WTC11 (cell line): ENCODE results near the gene MEF2B. TPM values are rescaled to one million over a fixed set of nuclear protein-coding genes. Genes with fewer than 3 reads are reported as not detected.
A peak's percentile ranks its signal among the peaks of the same experiment; 100 is the strongest.

Experiments
- ATAC-seq: fragments of 200-7000 bp; cut with Tn5 transposase; 2 replicates; pipeline ENCODE4 v1.10.0; 2021; ENCODE audit warnings: mild to moderate bottlenecking, moderate library complexity
- CTCF ChIA-PET: fragments of 300-600 bp; sonication (Branson Sonifier 250); formaldehyde crosslinking; loops from one replicate; lab custom pipeline; 2021; ENCODE audit warnings: antibody characterized with exemption; lab: Charles Lee
- POLR2A ChIA-PET: fragments of 350-600 bp; sonication (Branson Sonifier 250); formaldehyde crosslinking; loops from one replicate; lab custom pipeline; 2021; ENCODE audit warnings: antibody characterized with exemption; lab: Charles Lee
- DNase-seq: peaks from one replicate; pipeline ENCODE4 v3.0.0; 2021; ENCODE audit warnings: low spot score
- H3K27ac Mint-ChIP-seq: 2 replicates; pipeline ENCODE4 v1.8.0; 2021; ENCODE audit warnings: mixed read lengths
- H3K27me3 Mint-ChIP-seq: 2 replicates; pipeline ENCODE4 v1.8.0; 2021; ENCODE audit warnings: low read depth, mild to moderate bottlenecking, moderate library complexity, mixed read lengths
- H3K36me3 Mint-ChIP-seq: 2 replicates; pipeline ENCODE4 v1.8.0; 2021; ENCODE audit warnings: mixed read lengths
- H3K4me1 Mint-ChIP-seq: 2 replicates; pipeline ENCODE4 v1.8.0; 2022; ENCODE audit warnings: mixed read lengths
- H3K4me3 Mint-ChIP-seq: 2 replicates; pipeline ENCODE4 v1.8.0; 2021; ENCODE audit warnings: mild to moderate bottlenecking, moderate library complexity, mixed read lengths
- H3K9me3 Mint-ChIP-seq: 2 replicates; pipeline ENCODE4 v1.8.0; 2021; ENCODE audit warnings: mixed read lengths
- ARID4B ChIP-seq: sonication (generic); formaldehyde crosslinking; IDR thresholded peaks from 2 replicates; pipeline ENCODE4 v1.8.0; 2023; ENCODE audit warnings: missing genetic modification reagents, mild to moderate bottlenecking, borderline replicate concordance
- ATF1 ChIP-seq: sonication (generic); formaldehyde crosslinking; IDR thresholded peaks from 2 replicates; pipeline ENCODE4 v1.8.1; 2023; ENCODE audit warnings: mild to moderate bottlenecking, moderate library complexity, missing genetic modification reagents
- ETV6 ChIP-seq: sonication (generic); formaldehyde crosslinking; IDR thresholded peaks from 2 replicates; pipeline ENCODE4 v1.8.1; 2022; ENCODE audit warnings: mild to moderate bottlenecking, missing genetic modification reagents
- JAZF1 ChIP-seq: fragments of 250-450 bp; sonication (Bioruptor Pico); IDR thresholded peaks from 2 replicates; pipeline ENCODE4 v1.9.0; 2021; ENCODE audit warnings: moderate library complexity, mild to moderate bottlenecking, inconsistent platforms
- NFATC4 ChIP-seq: fragments of 250-450 bp; sonication (Bioruptor Pico); IDR thresholded peaks from 2 replicates; pipeline ENCODE4 v1.9.0; 2021; ENCODE audit warnings: mild to moderate bottlenecking
- PRRX2 ChIP-seq: fragments of 250-450 bp; sonication (Bioruptor Pico); IDR thresholded peaks from 2 replicates; pipeline ENCODE4 v1.8.0; 2021; ENCODE audit warnings: mild to moderate bottlenecking
- RELA ChIP-seq: sonication (generic); formaldehyde crosslinking; IDR thresholded peaks from 2 replicates; pipeline ENCODE4 v1.8.1; 2022; ENCODE audit warnings: missing genetic modification reagents, mild to moderate bottlenecking, borderline replicate concordance
- SMAD4 ChIP-seq: sonication (generic); formaldehyde crosslinking; IDR thresholded peaks from 2 replicates; pipeline ENCODE4 v1.8.0; 2022; ENCODE audit warnings: mild to moderate bottlenecking, missing genetic modification reagents
- SP1 ChIP-seq: sonication (generic); formaldehyde crosslinking; conservative IDR thresholded peaks from 2 replicates; pipeline ENCODE4 v1.8.1; 2022; ENCODE audit warnings: missing genetic modification reagents
- TEAD4 ChIP-seq: sonication (generic); formaldehyde crosslinking; IDR thresholded peaks from 2 replicates; pipeline ENCODE4 v1.8.0; 2022; ENCODE audit warnings: mild to moderate bottlenecking, missing genetic modification reagents
- ZNF219 ChIP-seq: sonication (generic); formaldehyde crosslinking; IDR thresholded peaks from 2 replicates; pipeline ENCODE4 v1.8.0; 2023; ENCODE audit warnings: missing genetic modification reagents, mild to moderate bottlenecking, borderline replicate concordance
- ZNF263 ChIP-seq: sonication (generic); formaldehyde crosslinking; IDR thresholded peaks from 2 replicates; pipeline ENCODE4 v1.8.1; 2022; ENCODE audit warnings: low read depth, mild to moderate bottlenecking, moderate library complexity, missing genetic modification reagents
- ZNF532 ChIP-seq: fragments of 250-450 bp; sonication (Bioruptor Pico); IDR thresholded peaks from 2 replicates; pipeline ENCODE4 v1.9.0; 2021; ENCODE audit warnings: mild to moderate bottlenecking, borderline replicate concordance
- total RNA-seq: library from RNA; stranded (reverse); gene quantifications from 3 replicates; pipeline ENCODE4 v1.2.3, GENCODE V29; 2021
- TF ChIP-seq, protein P1 (sequence below): sonication (generic); formaldehyde crosslinking; IDR thresholded peaks from 2 replicates; pipeline ENCODE4 v1.8.1; 2022; ENCODE audit warnings: missing genetic modification reagents, borderline replicate concordance
- TF ChIP-seq, protein P2 (sequence below): sonication (generic); formaldehyde crosslinking; conservative IDR thresholded peaks from 2 replicates; pipeline ENCODE4 v1.8.1; 2023; ENCODE audit warnings: mild to moderate bottlenecking, low read depth, missing genetic modification reagents, moderate library complexity
- TF ChIP-seq, protein P3 (sequence below): sonication (generic); formaldehyde crosslinking; IDR thresholded peaks from 2 replicates; pipeline ENCODE4 v1.8.1; 2022; ENCODE audit warnings: mild to moderate bottlenecking, missing genetic modification reagents, moderate library complexity, borderline replicate concordance

The MEF2B gene
- total RNA-seq, 1 experiment from 2014 or later, result 1.7 TPM

GRCh38 chr19:19214159-19214490 lies 44.1 kb upstream of the MEF2B start:
- no peak for TF ChIP-seq ZNF263 (CRISPR knock-in tag)
- TF ChIP-seq ZNF219 (CRISPR knock-in tag), result no peak
- no peak for TF ChIP-seq ATF1 (CRISPR knock-in tag)
- TF ChIP-seq PRRX2 (CRISPR knock-in tag), result no peak
- TF ChIP-seq NFATC4 (CRISPR knock-in tag), result no peak
- no peak for TF ChIP-seq RELA (CRISPR knock-in tag)
- no peak for TF ChIP-seq ZNF532 (CRISPR knock-in tag)
- TF ChIP-seq SP1 (CRISPR knock-in tag), result no peak
- no peak for TF ChIP-seq ETV6 (CRISPR knock-in tag)
- TF ChIP-seq SMAD4 (CRISPR knock-in tag), result no peak
- no peak for TF ChIP-seq ARID4B (CRISPR knock-in tag)
- TF ChIP-seq, protein P1, sequence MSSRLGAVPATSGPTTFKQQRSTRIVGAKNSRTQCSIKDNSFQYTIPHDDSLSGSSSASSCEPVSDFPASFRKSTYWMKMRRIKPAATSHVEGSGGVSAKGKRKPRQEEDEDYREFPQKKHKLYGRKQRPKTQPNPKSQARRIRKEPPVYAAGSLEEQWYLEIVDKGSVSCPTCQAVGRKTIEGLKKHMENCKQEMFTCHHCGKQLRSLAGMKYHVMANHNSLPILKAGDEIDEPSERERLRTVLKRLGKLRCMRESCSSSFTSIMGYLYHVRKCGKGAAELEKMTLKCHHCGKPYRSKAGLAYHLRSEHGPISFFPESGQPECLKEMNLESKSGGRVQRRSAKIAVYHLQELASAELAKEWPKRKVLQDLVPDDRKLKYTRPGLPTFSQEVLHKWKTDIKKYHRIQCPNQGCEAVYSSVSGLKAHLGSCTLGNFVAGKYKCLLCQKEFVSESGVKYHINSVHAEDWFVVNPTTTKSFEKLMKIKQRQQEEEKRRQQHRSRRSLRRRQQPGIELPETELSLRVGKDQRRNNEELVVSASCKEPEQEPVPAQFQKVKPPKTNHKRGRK, result no peak
- TF ChIP-seq, protein P2, sequence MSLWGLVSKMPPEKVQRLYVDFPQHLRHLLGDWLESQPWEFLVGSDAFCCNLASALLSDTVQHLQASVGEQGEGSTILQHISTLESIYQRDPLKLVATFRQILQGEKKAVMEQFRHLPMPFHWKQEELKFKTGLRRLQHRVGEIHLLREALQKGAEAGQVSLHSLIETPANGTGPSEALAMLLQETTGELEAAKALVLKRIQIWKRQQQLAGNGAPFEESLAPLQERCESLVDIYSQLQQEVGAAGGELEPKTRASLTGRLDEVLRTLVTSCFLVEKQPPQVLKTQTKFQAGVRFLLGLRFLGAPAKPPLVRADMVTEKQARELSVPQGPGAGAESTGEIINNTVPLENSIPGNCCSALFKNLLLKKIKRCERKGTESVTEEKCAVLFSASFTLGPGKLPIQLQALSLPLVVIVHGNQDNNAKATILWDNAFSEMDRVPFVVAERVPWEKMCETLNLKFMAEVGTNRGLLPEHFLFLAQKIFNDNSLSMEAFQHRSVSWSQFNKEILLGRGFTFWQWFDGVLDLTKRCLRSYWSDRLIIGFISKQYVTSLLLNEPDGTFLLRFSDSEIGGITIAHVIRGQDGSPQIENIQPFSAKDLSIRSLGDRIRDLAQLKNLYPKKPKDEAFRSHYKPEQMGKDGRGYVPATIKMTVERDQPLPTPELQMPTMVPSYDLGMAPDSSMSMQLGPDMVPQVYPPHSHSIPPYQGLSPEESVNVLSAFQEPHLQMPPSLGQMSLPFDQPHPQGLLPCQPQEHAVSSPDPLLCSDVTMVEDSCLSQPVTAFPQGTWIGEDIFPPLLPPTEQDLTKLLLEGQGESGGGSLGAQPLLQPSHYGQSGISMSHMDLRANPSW (CRISPR knock-in tag), result no peak
- TF ChIP-seq, protein P3, sequence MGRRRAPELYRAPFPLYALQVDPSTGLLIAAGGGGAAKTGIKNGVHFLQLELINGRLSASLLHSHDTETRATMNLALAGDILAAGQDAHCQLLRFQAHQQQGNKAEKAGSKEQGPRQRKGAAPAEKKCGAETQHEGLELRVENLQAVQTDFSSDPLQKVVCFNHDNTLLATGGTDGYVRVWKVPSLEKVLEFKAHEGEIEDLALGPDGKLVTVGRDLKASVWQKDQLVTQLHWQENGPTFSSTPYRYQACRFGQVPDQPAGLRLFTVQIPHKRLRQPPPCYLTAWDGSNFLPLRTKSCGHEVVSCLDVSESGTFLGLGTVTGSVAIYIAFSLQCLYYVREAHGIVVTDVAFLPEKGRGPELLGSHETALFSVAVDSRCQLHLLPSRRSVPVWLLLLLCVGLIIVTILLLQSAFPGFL (CRISPR knock-in tag), result no peak
- TF ChIP-seq TEAD4, result no peak
- no peak for TF ChIP-seq JAZF1 (CRISPR knock-in tag)
- ChIA-PET CTCF (interaction anchor here (0.6 to 3.4 kb wide), 3 partner anchors 11 to 30 kb away, joined by 3 to 29 read pairs (median 7); no protein-coding TSS in a partner anchor), POLR2A (no interaction called here)
- Mint-ChIP-seq H3K27me3 (peaks cover 80% of the 10 kb centered on the region), H3K4me3 (no peak overlapping the region), H3K36me3 (no peaks in the 10 kb centered on the region), H3K27ac (no peak overlapping the region), H3K9me3 (no peaks in the 10 kb centered on the region), H3K4me1 (peaks cover 14% of the 10 kb centered on the region)
- DNase-seq, result peak; percentile 54
- peak; percentile 7; the same call in 1 of the 2 replicates for ATAC-seq
